ES-I3 (cell line): ENCODE data around the gene TTLL9.

Source experiments
- H3K36me3 ChIP-seq: 2 replicates; pipeline ENCODE4 v1.6.1; 2013; ENCODE audit warnings: mild to moderate bottlenecking, low read length, control low read depth, moderate library complexity; ENCODE audit not compliant: insufficient read depth
- H3K4me1 ChIP-seq: 2 replicates; pipeline ENCODE4 v1.6.1; 2013; ENCODE audit warnings: mild to moderate bottlenecking, control low read depth, low read length; ENCODE audit not compliant: insufficient read depth
- H3K9ac ChIP-seq: 2 replicates; pipeline ENCODE4 v1.6.1; 2013; ENCODE audit warnings: low read depth, mild to moderate bottlenecking, low read length, moderate library complexity
- H3K9me3 ChIP-seq: 2 replicates; pipeline ENCODE4 v1.6.1; 2013; ENCODE audit warnings: mild to moderate bottlenecking, low read length, moderate library complexity; ENCODE audit not compliant: control insufficient read depth, insufficient read depth

Gene TTLL9

DNA sequence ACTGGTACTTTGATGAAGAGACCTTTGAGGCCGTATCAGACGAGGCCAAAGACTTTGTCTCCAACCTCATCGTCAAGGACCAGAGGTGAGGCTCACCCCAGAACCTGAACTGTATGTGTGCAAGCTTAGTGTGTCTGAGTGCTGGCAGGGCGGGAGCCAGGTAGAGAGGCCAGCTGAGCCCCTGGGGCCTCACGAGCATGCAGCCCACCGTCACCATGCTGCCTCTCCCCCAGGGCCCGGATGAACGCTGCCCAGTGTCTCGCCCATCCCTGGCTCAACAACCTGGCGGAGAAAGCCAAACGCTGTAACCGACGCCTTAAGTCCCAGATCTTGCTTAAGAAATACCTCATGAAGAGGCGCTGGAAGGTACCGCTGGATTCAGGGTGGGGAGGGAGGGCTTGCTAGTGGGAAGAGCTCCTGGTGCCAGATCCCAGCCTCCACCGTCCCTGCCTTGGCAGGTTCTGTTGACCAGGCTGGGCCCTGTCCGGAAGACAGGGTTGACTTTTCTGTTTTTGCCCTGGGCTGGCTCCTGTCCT, 38.6 kb upstream of the TTLL9 start:
- H3K9ac ChIP-seq: no peak overlapping the region
- H3K4me1 ChIP-seq: peaks cover 26% of the 10 kb centered on the region; the same call in 1 of the 2 replicates
- no peaks in the 10 kb centered on the region for H3K9me3 ChIP-seq
- H3K36me3 ChIP-seq: no peaks in the 10 kb centered on the region; the same call in 1 of the 2 replicates

DNA sequence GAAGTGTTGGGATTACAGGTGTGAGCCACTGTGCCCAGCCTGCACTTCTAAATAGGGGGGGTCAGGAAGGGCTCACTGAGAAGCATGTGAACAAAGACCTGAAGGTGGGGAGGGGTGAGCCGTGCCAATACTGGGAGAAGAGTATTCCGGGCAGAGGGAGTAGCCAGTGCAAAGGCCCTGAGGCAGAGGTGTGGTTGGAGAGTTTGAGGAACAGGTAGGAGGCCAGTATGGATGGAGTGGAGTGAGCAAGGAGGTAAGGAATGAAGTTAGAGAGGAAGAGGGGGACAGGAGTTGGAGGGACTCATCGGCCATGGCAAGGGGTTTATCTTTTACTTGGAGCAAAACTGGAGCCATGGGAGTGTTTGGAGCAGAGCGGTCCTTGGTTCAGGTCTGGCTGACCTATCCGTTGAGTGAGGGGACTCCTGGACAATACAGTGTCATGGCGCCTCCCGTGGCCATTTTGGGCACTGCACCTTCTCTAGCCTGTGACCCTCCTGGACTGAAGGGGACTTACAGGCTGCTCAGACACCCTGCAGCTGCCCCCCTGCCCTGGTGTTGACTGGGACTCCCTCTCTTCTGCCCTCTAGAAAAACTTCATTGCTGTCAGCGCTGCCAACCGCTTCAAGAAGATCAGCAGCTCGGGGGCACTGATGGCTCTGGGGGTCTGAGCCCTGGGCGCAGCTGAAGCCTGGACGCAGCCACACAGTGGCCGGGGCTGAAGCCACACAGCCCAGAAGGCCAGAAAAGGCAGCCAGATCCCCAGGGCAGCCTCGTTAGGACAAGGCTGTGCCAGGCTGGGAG, 37.1 kb upstream of the TTLL9 start:
- no peaks in the 10 kb centered on the region; the same call in 1 of the 2 replicates for H3K36me3 ChIP-seq
- peaks cover 40% of the 10 kb centered on the region; the same call in 1 of the 2 replicates for H3K4me1 ChIP-seq
- no peaks in the 10 kb centered on the region for H3K9me3 ChIP-seq
- no peak overlapping the region for H3K9ac ChIP-seq

DNA sequence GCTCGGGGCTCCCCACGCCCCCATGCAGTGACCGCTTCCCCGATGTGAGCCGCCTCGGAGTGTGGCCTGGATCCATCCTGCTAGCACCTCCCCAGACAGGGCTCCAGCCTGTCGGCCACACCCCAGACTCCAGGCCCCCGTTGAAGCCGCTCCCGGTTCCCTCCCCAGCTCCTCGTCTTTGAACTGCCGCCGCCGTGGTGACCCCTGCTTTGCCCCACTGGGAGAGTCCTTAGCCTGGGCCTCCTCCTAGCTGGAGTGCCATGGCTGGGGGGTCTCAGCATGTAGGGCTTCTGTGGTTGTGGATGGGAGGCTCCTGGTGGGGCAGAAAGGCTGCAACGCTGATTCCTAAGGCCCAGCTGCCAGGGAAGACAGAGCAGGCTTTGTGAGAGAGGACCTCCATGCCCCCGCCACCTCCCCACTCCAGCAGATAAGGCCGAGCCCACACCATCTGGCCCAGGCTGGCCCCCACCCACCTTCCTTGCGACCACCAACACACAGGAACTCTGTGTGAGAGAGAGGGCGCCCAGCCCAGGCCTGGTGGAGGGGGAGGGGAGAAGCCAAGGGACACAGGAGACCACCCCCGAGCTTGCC, 36.4 kb upstream of the TTLL9 start:
- peaks cover 42% of the 10 kb centered on the region; the same call in 1 of the 2 replicates for H3K4me1 ChIP-seq

DNA sequence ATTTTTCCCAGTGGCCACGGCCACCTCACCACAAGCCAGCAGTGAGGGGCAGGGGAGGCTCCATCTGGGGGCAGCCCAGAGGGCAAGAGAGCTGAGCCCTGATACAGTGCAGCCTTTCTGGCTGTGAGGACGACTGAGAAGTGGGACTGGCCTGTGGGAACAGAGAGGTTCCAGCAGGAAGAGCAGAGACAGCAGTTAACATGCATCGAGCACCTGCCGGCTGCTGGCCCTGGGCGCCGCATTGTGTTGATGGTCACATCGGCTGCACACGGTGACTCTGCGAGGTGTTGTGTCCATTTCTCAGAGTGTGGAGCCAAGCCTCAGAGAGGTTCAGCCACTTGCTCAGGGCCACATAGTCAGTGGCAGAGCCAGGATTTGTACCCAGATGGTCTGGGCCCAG, 34.9 kb upstream of the TTLL9 start:
- H3K4me1 ChIP-seq: peaks cover 42% of the 10 kb centered on the region; the same call in 1 of the 2 replicates
- no peaks in the 10 kb centered on the region; the same call in 1 of the 2 replicates for H3K36me3 ChIP-seq
- no peak overlapping the region for H3K9ac ChIP-seq
- no peaks in the 10 kb centered on the region for H3K9me3 ChIP-seq

More for the DNA sequence above, 36.4 kb upstream of the TTLL9 start:
- H3K9me3 ChIP-seq: no peaks in the 10 kb centered on the region
- H3K36me3 ChIP-seq: no peaks in the 10 kb centered on the region; the same call in 1 of the 2 replicates
- H3K9ac ChIP-seq: no peak overlapping the region

DNA sequence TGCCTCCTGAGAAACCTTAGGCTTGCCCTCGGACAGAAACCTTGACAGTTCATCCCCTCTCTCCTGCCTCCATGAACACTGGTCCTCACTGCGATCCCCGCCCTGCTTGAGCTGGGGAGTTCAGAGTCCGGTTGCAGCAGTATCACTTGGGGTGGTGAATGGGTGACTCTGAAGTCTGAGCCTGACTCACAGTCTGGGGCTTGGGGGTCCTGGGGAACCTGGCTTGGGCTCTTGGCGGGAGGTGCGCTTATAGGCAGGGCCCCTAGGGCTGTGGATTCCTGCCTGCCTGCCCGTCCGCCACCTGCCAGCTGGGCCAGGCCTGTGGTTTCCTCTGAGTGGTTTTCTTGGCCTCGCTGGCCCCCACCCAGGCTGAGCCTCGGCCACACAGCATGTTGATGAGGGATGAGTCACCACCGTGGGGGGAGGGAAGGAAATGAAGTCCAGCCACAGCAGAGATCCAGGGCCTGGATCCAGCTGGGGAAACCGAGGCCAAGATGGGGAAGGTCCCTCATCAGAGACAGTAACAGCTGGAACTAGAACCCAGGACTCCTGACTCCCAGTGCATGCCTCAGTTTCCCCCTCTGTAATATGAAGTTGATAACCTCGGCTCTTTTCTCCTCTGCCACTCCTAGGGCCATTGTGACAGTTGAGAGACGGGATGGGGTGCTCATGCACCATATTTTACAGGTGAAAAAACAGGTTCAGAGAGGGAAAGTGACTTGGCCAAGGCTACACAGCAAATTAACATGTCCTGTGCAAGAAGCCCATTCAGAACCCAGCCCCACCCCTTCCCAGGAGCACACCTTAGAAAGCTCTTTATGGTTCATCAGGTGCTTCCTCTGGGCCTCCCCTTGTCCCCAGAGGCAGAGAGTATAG, 34.2 kb upstream of the TTLL9 start:
- Histone ChIP-seq H3K4me1 (peaks cover 46% of the 10 kb centered on the region; the same call in 1 of the 2 replicates), H3K9me3 (no peaks in the 10 kb centered on the region), H3K9ac (no peak overlapping the region), H3K36me3 (no peaks in the 10 kb centered on the region; the same call in 1 of the 2 replicates)

DNA sequence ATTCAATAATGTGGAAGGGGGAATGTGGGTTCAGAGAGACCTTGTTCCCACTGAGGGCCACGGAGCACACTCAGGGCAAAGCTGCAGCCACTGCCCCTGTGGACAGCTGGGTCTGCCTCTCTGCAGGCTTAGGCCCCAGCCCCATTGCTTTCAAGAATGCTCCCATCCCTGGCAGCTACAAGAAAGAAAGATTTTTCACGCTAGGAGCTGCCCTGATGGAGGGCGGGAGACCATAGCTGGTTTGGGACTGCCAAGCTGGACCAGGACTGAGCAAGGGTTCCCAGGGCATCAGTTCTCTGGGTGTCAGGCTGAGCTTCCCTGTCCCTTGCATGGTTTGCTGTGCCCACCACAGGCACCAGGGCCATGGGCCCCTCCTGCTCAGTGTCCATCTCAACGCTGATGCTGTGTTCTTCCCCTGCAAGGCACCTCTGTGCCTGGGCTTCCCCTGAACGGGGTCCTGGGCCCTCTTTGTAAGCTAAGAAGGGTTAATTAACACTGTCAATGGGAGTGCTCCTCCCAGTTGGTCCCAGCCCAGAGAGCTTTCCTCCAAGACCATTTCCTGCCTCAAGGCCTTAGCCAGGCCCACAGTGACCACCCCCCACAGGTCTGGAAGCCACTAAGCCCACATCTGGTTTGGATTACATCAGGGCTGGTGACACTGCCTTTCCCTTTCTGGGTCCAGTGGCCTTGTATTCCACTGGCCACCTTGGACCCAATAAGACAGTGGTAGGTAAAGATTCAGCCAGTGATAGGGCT, 33.4 kb upstream of the TTLL9 start:
- no peaks in the 10 kb centered on the region for H3K9me3 ChIP-seq
- peaks cover 46% of the 10 kb centered on the region; the same call in 1 of the 2 replicates for H3K4me1 ChIP-seq
- H3K9ac ChIP-seq: no peak overlapping the region
- no peaks in the 10 kb centered on the region; the same call in 1 of the 2 replicates for H3K36me3 ChIP-seq

DNA sequence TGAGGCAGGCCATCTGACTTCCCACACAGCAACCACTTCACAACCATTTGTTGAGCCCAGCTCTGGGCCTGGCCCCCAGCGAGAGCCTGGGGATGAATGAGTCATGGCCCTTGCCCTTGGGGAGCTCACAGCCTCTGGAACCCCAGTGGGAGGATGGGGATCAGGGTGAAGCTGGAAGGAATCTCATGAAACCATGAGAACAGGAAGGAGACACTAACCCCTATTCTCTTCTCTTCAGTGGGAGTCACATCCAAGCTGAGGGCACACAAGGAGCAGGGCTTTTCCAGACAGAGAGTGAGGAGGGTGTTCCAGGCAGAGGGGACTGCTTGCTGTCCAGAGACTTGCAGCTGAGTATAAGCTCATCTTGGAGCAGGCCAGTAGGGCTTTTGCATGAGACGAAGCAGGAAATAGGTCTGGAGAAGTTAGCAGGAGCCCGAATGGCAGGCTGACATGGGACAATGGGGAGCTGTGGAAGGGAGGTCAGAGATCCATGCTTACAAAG, 32.5 kb upstream of the TTLL9 start:
- Histone ChIP-seq H3K36me3 (no peaks in the 10 kb centered on the region; the same call in 1 of the 2 replicates), H3K9me3 (no peaks in the 10 kb centered on the region), H3K9ac (no peak overlapping the region), H3K4me1 (peaks cover 52% of the 10 kb centered on the region)

DNA sequence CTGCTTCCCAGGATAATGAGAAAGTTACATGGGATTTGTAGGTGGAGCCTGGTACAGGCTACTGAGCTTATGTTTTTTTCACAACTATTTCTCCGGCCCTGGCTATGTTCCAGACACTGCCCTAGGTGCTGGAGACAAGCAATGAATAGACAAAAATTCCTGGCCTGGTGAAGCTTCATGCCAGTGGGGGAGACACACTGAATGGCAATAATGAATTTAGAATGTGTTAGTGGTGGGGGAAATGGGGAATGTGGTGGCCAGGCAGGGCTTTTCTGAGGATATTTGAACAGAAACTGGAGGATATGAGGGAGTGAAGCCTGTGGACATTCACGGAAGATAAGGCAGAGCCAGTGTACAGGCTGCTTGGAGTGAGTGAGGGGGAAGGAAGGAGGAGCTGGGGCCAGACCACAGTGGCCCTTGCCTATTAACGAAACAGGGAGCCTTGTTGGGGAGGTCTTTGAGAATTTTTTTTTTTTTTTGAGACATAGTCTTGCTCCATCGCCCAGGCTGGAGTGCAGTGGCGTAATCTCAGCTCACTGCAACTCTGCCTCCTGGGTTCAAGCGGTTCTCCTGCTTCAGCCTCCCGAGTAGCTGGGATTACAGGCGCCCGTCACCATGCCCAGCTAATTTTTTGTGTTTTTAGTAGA, 31.7 kb upstream of the TTLL9 start:
- H3K4me1 ChIP-seq: peaks cover 56% of the 10 kb centered on the region
- H3K36me3 ChIP-seq: no peaks in the 10 kb centered on the region; the same call in 1 of the 2 replicates
- H3K9ac ChIP-seq: no peak overlapping the region
- no peaks in the 10 kb centered on the region for H3K9me3 ChIP-seq

DNA sequence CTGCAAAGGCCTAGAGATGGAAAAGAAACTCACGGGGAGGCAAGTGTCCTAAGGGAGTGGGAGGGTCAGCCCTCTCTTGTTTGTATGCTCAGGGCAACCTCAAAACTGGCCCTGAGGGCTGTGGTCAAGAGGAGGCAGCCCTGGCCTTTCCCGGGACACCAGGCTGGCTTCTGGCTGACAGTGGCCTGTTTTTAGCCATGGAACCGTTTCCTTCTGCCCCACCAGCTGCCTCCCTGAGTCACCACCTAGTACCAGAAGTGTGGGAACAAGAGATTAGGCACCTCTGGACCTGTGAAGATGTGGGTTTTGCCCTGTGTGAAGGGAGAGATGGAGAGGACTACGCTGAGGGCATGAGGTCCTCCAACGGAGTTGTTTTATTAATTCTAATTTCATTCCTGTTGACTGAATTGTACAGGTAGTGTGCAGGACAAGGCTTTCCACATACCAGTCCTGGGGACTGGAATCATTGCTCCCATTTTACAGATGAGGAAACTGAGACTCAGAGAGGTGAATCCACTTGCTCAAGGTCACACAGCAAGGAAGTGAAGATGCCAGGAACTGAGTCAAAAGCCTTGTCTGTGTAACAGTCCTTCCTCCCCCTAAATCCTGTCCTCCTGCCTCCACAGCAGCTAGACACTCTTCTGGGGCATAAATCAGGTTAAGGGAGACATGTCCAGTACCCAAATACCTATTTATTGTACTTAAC, 30.5 kb upstream of the TTLL9 start:
- Histone ChIP-seq H3K9me3 (no peaks in the 10 kb centered on the region), H3K9ac (no peak overlapping the region), H3K36me3 (no peaks in the 10 kb centered on the region), H3K4me1 (peaks cover 54% of the 10 kb centered on the region)

DNA sequence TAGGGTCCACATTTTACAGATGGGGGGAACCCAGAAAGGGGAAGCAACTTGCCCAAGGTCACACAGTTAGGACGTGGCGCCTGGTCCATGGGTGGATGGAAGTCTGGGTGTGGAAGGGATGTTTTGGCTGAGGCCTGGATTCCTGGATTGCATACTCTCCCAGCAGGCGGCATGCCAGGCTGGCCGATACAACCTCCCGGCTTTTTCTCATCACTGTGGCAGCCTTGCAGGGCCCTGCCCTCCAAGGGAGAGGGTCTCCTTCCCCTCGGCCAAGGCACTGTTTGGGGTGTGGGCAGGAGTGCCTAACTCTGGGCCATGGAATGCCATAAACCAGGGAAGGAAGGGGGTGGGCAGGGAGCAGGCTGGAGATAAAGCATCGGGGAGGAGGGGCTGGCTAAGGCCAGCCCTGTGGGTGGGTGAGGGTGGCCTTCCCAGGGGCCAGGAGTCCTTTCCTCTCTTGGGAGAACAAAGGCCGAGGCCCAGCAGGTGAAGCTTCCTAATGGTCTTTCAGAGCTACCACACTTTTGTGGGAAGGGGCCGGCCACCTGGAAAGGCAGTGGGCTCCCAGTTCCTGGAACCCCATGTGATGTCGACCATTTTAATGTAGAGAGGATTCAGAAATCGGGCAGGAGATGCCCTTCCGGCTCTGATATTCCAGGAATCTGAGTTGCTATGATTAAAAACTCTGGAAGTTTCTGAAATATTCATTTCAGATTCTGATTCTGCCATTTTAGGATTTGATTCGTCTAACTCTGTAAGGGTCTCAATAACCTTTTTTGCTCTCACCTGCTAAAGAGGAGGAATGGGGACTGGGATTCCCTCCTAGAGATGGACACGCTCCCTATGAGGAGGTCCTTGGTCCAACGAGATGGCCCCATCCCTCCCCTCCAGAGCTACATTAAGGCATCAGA, 29.3 kb upstream of the TTLL9 start:
- Histone ChIP-seq H3K4me1 (peaks cover 48% of the 10 kb centered on the region), H3K36me3 (no peaks in the 10 kb centered on the region), H3K9me3 (no peaks in the 10 kb centered on the region), H3K9ac (no peak overlapping the region)

DNA sequence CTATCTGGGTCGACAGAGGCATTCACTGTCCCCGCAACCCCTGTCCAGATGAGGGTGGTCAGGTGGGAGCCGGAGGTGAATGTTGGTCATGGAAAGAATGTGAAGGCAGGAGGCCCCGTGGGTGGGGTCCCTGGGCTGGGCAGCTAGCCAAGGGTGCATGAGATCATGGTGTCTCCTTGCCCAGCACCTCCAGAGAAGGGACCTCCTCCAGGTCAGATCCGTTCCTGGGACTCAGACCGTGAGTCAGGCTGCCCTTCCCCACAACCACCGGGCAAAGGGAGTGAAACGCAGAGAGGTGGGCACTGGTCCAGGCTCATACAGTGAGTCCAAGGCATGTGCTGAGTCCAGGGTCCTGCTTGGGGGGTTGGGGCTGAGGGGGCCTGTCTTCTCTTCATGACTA, 28.5 kb upstream of the TTLL9 start:
- peaks cover 44% of the 10 kb centered on the region for H3K4me1 ChIP-seq
- no peaks in the 10 kb centered on the region for H3K36me3 ChIP-seq
- H3K9ac ChIP-seq: no peak overlapping the region
- no peaks in the 10 kb centered on the region for H3K9me3 ChIP-seq
